SK-N-SH (cell line): ENCODE results near the gene TPD52L1.

Experiments
- CHD2 ChIP-seq: fragments of 150-350 bp; IDR thresholded peaks from 2 replicates; pipeline ENCODE4 v1.6.1; 2018; ENCODE audit warnings: low read length; ENCODE audit not compliant: partially characterized antibody
- CTCF ChIP-seq: fragments of 200-600 bp; sonication (generic); IDR thresholded peaks from 2 replicates; pipeline ENCODE4 v1.6.1; 2017; ENCODE audit warnings: antibody characterized with exemption, mild to moderate bottlenecking, moderate library complexity
- ELF1 ChIP-seq: IDR thresholded peaks from 2 replicates; pipeline ENCODE4 v1.4.0; 2012
- EP300 ChIP-seq, 2 experiments: IDR thresholded peaks; 2 replicates each; pipeline versions ENCODE4 v1.4.0 to v1.6.1; 2012; ENCODE audit warnings: borderline replicate concordance in 1 of 2, low read depth in 1 of 2, low read length in 1 of 2
- EZH2phosphoT487 ChIP-seq: fragments of 200-600 bp; sonication (generic); IDR thresholded peaks from 2 replicates; pipeline ENCODE4 v1.6.1; 2017; ENCODE audit warnings: low read depth, mixed run types, mild to moderate bottlenecking, antibody characterized with exemption, moderate library complexity, borderline replicate concordance
- JUND ChIP-seq: IDR thresholded peaks from 2 replicates; pipeline ENCODE4 v1.4.0; 2012
- MAX ChIP-seq: IDR thresholded peaks from 2 replicates; pipeline ENCODE4 v1.4.0; 2012; ENCODE audit warnings: low read depth
- NRF1 ChIP-seq: IDR thresholded peaks from 2 replicates; pipeline ENCODE4 v1.6.1; 2012; ENCODE audit warnings: low read depth, mild to moderate bottlenecking, low read length
- RXRA ChIP-seq: IDR thresholded peaks from 2 replicates; pipeline ENCODE4 v1.4.0; 2012; ENCODE audit warnings: low read depth, mild to moderate bottlenecking, borderline replicate concordance
- TCF12 ChIP-seq: IDR thresholded peaks from 2 replicates; pipeline ENCODE4 v1.4.0; 2012
- TEAD4 ChIP-seq: IDR thresholded peaks from 2 replicates; pipeline ENCODE4 v1.4.0; 2012; ENCODE audit warnings: mild to moderate bottlenecking, borderline replicate concordance; ENCODE audit not compliant: insufficient read depth
- USF2 ChIP-seq: fragments of 150-350 bp; IDR thresholded peaks from 2 replicates; pipeline ENCODE4 v1.6.1; 2017; ENCODE audit warnings: antibody characterized with exemption, low read length, low read depth, borderline replicate concordance
- YY1 ChIP-seq: IDR thresholded peaks from 2 replicates; pipeline ENCODE4 v1.4.0; 2012; ENCODE audit warnings: low read depth, mild to moderate bottlenecking

DNA sequence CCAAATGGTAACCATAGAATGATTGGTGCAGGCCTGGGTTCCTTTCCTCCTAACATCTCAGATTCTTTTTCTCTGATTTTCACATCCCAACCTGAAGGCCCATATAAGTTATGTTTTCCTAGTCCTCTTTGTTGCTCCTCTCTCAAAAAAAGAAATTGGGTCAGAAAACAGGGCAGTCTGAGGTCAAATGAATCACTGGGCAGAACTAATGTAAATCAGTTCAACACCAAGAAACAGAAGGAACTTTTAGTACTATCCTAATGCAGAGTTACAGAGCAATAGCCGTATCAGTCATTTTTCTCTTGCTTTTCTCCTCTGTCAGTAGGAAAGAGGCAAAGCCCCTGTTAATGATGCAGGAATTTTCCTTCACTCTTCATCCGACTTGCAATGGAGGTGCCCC is 11.0 kb upstream of the TPD52L1 start:
- TF ChIP-seq CHD2 (no peak), ELF1 (no peak), CTCF (no peak), EP300 (IDR thresholded peaks at IDR 0.05; ENCODE audit: borderline replicate concordance in 1 of 2, low read depth in 1 of 2, low read length in 1 of 2) (no peak), MAX (no peak), EZH2phosphoT487 (no peak), TEAD4 (no peak), YY1 (no peak), TCF12 (no peak), USF2 (no peak), JUND (no peak), NRF1 (no peak), RXRA (no peak)
